ENCODE measurements around the gene APRT. TPM values are rescaled to one million over a fixed set of nuclear protein-coding genes. Genes with fewer than 3 reads are reported as not detected.

APRT gene
- total and polyA plus RNA-seq, 10 of the 15 experiments (the other 5 are each of a cell fraction or from before 2014, with no cell fraction given), result 30.6 to 495 (median 166) TPM

DNA sequence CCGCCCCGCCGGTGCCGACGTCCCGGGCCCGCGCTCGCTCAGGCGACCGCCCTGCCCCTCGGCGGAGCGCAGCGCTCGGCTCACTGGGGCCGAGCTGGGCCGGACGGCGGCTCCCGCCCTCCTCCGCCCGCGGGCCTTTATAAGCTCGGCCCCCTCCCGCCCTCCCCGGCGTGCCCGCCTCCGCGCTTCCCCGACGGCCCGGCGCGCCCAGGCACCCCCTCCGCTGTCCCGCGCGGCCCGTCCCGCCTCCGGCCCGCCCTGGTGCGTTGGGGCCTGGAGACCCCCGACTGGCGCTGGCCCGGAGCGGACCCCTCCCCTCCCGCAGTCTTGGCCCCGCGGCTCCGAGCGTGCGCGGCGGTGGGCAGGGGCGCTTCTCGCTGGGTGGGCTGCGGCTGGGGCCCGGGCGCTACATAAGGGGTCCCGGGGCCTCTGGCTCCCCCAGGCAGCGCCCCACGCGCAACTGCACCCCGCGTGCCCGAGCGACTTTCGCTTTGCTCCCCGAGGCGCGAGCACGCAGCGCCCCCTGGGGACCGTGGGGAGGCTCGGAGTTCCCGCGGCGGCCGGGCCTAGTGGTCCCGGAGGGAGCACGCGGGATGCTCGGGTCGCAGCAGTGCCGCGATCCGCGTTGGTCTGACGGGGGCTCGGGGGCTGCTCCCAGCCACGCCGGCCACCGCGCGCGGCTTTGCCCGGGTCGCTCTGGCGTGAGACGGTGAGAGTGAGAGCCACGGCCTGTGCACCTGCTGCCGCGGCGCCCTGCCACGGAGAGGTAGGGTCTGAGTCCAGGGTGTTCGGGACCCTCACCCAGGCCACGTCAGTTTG is 26.4 kb downstream of the APRT start, which contains the start of gene PIEZO1 (continued):
- TF ChIP-seq, protein P1, sequence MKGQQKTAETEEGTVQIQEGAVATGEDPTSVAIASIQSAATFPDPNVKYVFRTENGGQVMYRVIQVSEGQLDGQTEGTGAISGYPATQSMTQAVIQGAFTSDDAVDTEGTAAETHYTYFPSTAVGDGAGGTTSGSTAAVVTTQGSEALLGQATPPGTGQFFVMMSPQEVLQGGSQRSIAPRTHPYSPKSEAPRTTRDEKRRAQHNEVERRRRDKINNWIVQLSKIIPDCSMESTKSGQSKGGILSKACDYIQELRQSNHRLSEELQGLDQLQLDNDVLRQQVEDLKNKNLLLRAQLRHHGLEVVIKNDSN (IDR thresholded peaks at IDR 0.05; ENCODE audit: borderline replicate concordance, extremely low read length, insufficient read depth, low read depth, low read length), result no peak
- TF ChIP-seq NR2C2 (IDR thresholded peaks at IDR 0.05; ENCODE audit: borderline replicate concordance, control insufficient read depth, insufficient read length, low read depth) (no peak), BCL11A (IDR thresholded peaks at IDR 0.05; ENCODE audit: low read depth, low read length) (no peak), RBBP5 (conservative IDR thresholded peaks at IDR 0.05) (no peak), RCOR1 (conservative IDR thresholded peaks at IDR 0.05; ENCODE audit: low read depth, low read length) (no peak), TARDBP (IDR thresholded peaks at IDR 0.05; ENCODE audit: borderline replicate concordance) (no peak), RFX5 (IDR thresholded peaks at IDR 0.05; ENCODE audit: low read depth, low read length) (no peak), FOXM1 (IDR thresholded peaks at IDR 0.05; ENCODE audit: low read depth, low read length) (no peak), CBX5 (IDR thresholded peaks at IDR 0.05; ENCODE audit: low read depth) (no peak), KLF5 (IDR thresholded peaks at IDR 0.05; ENCODE audit: partially characterized antibody) (peak; percentile 55), SMAD1 (IDR thresholded peaks at IDR 0.05; ENCODE audit: low read depth, partially characterized antibody) (no peak), YBX1 (IDR thresholded peaks at IDR 0.05) (no peak), ZNF207 (IDR thresholded peaks at IDR 0.05; ENCODE audit: borderline replicate concordance) (peak; percentile 73; the same call in 1 of the 2 replicates), SMARCA5 (IDR thresholded peaks at IDR 0.05) (peak; percentile 97), SIN3A (IDR thresholded peaks at IDR 0.05; ENCODE audit: low read depth, low read length) (no peak; the same call in 1 of the 2 replicates), ETV6 (conservative IDR thresholded peaks at IDR 0.05 in 1 of 2, IDR thresholded peaks at IDR 0.05 in 1 of 2; ENCODE audit: borderline replicate concordance in 1 of 2, low read depth in 1 of 2) (no peak), NR2F1 (conservative IDR thresholded peaks at IDR 0.05) (peak; percentile 52; the same call in 1 of the 2 replicates), CBFB (IDR thresholded peaks at IDR 0.05; ENCODE audit: low read depth) (no peak)
- TF ChIP-seq, protein P2, sequence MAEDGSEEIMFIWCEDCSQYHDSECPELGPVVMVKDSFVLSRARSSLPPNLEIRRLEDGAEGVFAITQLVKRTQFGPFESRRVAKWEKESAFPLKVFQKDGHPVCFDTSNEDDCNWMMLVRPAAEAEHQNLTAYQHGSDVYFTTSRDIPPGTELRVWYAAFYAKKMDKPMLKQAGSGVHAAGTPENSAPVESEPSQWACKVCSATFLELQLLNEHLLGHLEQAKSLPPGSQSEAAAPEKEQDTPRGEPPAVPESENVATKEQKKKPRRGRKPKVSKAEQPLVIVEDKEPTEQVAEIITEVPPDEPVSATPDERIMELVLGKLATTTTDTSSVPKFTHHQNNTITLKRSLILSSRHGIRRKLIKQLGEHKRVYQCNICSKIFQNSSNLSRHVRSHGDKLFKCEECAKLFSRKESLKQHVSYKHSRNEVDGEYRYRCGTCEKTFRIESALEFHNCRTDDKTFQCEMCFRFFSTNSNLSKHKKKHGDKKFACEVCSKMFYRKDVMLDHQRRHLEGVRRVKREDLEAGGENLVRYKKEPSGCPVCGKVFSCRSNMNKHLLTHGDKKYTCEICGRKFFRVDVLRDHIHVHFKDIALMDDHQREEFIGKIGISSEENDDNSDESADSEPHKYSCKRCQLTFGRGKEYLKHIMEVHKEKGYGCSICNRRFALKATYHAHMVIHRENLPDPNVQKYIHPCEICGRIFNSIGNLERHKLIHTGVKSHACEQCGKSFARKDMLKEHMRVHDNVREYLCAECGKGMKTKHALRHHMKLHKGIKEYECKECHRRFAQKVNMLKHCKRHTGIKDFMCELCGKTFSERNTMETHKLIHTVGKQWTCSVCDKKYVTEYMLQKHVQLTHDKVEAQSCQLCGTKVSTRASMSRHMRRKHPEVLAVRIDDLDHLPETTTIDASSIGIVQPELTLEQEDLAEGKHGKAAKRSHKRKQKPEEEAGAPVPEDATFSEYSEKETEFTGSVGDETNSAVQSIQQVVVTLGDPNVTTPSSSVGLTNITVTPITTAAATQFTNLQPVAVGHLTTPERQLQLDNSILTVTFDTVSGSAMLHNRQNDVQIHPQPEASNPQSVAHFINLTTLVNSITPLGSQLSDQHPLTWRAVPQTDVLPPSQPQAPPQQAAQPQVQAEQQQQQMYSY (CRISPR knock-in tag; IDR thresholded peaks at IDR 0.05), result no peak
- TF ChIP-seq, protein P3, sequence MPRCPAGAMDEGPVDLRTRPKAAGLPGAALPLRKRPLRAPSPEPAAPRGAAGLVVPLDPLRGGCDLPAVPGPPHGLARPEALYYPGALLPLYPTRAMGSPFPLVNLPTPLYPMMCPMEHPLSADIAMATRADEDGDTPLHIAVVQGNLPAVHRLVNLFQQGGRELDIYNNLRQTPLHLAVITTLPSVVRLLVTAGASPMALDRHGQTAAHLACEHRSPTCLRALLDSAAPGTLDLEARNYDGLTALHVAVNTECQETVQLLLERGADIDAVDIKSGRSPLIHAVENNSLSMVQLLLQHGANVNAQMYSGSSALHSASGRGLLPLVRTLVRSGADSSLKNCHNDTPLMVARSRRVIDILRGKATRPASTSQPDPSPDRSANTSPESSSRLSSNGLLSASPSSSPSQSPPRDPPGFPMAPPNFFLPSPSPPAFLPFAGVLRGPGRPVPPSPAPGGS (IDR thresholded peaks at IDR 0.05; ENCODE audit: borderline replicate concordance, insufficient read depth, low read depth, low read length, poor library complexity, severe bottlenecking), result no peak
- TF ChIP-seq, protein P4, sequence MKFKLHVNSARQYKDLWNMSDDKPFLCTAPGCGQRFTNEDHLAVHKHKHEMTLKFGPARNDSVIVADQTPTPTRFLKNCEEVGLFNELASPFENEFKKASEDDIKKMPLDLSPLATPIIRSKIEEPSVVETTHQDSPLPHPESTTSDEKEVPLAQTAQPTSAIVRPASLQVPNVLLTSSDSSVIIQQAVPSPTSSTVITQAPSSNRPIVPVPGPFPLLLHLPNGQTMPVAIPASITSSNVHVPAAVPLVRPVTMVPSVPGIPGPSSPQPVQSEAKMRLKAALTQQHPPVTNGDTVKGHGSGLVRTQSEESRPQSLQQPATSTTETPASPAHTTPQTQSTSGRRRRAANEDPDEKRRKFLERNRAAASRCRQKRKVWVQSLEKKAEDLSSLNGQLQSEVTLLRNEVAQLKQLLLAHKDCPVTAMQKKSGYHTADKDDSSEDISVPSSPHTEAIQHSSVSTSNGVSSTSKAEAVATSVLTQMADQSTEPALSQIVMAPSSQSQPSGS (IDR thresholded peaks at IDR 0.05; ENCODE audit: low read length), result no peak

All from GM12878 (cell line).